Hepatocyte (in vitro differentiated cells): ENCODE data around the gene ZNF550.

Source experiments
- EZH2phosphoT487 ChIP-seq: fragments of 200-600 bp; sonication (generic); IDR thresholded peaks from one replicate; pipeline ENCODE4 v1.6.1; 2018; ENCODE audit warnings: antibody characterized with exemption, mild to moderate bottlenecking, low read depth, moderate library complexity; ENCODE audit not compliant: unreplicated experiment, severe bottlenecking
- TF ChIP-seq, protein P1 (sequence below): fragments of 200-600 bp; sonication (generic); IDR thresholded peaks from 2 replicates; pipeline ENCODE4 v1.5.1; 2016; ENCODE audit warnings: antibody characterized with exemption, mild to moderate bottlenecking; ENCODE audit not compliant: poor library complexity

DNA sequence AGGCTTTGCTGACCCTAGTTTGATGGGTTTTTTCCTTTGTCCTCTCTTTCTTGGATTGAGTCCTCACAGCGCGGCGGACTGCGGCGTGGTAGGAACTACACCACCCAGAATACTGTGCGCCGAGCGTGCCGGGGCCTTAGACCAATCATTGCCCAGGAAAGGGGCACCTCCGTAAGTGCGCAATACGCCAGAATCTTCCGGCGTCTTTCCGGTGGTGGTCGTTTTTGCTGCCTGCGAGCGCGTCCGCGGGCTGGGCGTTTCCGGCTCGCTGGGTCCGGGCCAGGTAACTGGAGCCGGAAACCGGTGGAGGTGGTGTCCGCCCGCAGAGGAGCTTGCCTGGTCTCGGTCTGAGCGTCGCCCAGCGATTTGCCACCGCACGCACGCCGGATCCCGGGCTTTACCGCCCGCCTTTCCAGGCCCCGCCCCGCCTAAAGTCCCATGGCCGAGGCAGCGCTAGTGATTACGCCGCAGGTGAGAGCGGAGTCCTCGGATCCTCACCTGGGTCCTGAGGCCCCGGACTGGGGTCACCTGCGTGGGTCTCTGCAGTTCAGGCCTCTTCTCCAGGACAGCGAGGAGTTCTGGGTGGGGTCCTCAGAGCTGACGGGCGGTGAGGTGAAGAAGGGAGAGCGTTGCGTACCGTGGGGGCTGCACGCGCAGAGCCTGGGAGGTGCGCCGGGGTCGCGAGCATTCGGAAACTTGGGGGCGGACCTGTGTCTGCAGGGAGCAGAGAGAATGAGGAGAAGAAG lies 32.4 kb downstream of the ZNF550 start, which contains the start of gene ZNF549:
- TF ChIP-seq, protein P1, sequence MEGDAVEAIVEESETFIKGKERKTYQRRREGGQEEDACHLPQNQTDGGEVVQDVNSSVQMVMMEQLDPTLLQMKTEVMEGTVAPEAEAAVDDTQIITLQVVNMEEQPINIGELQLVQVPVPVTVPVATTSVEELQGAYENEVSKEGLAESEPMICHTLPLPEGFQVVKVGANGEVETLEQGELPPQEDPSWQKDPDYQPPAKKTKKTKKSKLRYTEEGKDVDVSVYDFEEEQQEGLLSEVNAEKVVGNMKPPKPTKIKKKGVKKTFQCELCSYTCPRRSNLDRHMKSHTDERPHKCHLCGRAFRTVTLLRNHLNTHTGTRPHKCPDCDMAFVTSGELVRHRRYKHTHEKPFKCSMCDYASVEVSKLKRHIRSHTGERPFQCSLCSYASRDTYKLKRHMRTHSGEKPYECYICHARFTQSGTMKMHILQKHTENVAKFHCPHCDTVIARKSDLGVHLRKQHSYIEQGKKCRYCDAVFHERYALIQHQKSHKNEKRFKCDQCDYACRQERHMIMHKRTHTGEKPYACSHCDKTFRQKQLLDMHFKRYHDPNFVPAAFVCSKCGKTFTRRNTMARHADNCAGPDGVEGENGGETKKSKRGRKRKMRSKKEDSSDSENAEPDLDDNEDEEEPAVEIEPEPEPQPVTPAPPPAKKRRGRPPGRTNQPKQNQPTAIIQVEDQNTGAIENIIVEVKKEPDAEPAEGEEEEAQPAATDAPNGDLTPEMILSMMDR: no peak
- TF ChIP-seq EZH2phosphoT487: no peak
